SW 1271 (cell line): ENCODE measurements around the gene GNG7.
"Not testable (repeated sequence)": the region's sequence is repeated elsewhere in the genome, so short reads cannot be mapped to it uniquely, and the experiment has no call there.

ENCODE experiments used
- DNase-seq, 2 experiments: peaks; one replicate each; lab custom pipeline; 2025; lab: John Stamatoyannopoulos, UW

Gene GNG7

GRCh38 chr19:2575734-2576481, 126.6 kb downstream of the GNG7 start:
- DNase-seq: no peak

DNA sequence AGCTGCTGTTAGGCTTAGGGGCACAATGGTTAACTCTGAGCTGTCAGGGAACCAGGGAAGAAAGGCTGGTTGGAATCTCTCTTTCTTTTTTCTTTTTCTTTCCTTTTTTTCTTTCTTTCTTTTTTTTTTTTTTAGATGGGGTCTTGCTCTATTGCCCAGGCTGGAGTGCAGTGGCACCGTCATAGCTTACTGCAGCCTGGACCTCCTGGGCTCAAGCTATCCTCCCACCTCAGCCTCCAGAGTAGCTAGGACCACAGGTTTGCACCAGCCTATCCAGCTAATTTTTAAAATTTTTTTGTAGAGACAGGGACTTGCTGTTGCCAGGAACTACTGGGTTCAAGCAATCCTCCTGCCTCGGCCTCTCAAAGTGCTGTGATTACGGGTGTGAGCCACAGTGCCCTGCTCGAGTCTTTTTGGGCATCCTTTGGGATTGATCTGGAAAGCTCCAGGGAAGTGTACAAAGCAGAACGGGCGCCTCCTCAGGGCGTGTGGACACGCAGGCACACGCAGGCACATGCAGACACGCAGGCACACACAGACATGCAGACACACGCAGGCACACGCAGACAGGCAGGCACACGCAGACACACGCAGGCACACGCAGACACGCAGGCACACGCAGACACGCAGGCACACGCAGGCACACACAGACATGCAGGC, 127.4 kb downstream of the GNG7 start:
- no peak for DNase-seq

DNA sequence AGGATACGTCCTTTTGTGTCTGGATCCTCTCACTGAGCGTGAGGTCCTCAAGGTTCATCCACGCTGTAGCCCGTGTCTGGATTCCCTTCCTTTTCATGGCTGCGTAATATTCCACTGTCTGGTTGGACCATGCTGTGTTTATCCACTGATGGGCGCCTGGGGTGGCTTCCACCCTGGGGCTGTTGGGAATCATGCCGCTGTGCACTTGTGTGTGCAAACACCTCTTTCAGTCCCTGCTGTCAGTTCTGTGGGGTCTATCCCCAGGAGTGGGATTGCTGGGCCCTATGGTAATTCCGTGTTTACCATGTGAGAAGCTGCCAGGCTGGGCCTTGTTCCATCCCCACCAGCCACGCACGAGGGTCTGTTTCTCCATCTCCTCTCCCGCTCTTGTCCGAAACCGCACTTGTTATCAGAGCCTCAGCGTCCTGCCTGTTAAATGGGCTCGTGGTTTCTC, 128.0 kb downstream of the GNG7 start:
- no peak for DNase-seq

- no peak for DNase-seq
These were observed 128.6 kb downstream of the GNG7 start for GRCh38 chr19:2573916-2574315.

DNA sequence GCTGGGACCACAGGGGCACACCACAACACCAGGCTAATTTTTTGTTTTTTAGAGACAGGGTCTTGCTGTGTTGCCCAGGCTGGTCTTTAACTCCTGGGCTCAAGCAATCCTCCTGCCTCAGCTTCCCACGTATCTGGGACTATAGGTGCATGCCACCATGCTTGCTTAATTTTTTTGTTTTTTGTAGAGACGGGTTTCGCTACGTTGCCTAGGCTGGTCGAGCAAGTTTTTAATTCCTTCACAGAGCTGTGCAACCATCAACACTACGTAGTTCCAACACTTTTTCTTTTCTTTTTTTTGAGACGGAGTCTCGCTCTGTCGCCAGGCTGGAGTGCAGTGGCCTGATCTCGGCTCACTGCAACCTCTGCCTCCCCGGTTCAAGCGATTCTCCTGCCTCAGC, 130.3 kb downstream of the GNG7 start:
- not testable (repeated sequence) for DNase-seq

- no peak for DNase-seq
These were observed 132.7 kb downstream of the GNG7 start for GRCh38 chr19:2569596-2570465.

DNA sequence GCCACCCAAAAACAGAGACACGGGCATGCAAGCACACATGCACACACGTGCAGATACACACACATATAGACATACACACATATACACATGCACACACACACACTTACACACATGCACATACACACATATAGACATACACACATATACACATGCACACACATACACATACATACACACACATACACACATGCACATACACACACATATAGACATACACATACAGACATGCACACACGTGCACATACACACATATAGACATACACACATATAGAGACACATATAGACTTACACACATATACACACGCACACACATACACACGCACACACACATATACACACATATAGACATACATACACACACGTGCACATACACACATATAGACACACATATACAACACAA, 134.5 kb downstream of the GNG7 start:
- no peak for DNase-seq

- no peak for DNase-seq
These were observed 134.9 kb downstream of the GNG7 start for GRCh38 chr19:2567580-2567979.

DNA sequence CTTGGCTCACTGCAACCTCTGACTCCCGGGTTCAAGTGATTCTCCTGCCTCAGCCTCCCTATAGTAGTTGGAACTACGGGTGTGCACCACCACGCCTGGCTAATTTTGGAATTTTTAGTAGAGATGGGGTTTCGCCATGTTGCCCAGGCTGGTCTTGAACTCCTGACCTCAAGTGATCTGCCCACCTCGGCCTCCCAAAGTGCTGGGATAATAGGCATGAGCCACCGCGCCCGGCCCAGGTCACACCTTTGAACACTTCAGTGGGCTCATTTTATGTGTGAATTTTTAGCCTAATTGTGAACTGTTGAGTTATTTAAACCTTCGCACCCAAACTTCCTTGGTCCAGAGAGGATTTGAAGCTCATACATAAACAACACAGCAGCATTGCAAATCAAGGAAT, 138.9 kb downstream of the GNG7 start:
- DNase-seq: not testable (repeated sequence)

DNA sequence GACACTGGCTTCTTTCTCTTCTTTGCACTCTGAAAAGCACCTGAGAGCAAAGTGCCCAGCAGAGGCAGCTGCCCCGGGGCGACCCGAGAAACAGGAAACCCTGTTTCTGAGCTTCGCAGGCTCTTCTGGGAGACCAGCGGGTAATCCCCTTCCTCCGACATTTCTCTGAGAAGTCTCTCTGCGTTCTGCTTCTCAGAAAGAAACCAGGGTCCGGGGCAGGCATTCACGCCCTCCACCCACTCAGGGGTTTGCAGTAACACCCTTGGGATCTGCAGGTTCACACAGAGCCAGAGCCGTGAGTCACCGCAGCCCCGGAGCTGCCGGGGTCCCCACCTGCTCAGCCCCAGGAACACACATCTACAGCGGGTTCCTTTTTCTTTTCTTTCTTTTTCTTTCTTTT, 140.6 kb downstream of the GNG7 start:
- DNase-seq: no peak

- DNase-seq: no peak
These were observed 141.3 kb downstream of the GNG7 start for GRCh38 chr19:2561221-2561620.

GRCh38 chr19:2560369-2560768, 142.1 kb downstream of the GNG7 start:
- DNase-seq: no peak

GRCh38 chr19:2558543-2558942, 144.0 kb downstream of the GNG7 start:
- DNase-seq: no peak

GRCh38 chr19:2558131-2558530, 144.4 kb downstream of the GNG7 start:
- DNase-seq: not testable (repeated sequence)

DNA sequence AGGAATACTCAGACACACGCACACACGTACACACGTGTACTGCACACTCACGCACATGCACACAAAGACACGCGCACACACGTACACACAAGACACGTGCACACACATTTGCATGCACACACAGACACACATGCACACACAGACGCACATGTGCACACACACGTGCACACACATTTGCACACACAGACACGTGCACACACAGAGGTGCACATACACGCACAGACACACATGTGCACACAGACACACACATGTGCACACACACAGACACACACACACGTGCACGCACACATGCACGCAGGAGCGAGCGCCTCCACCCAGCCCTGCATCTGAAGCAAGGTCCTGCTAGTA, 145.4 kb downstream of the GNG7 start:
- DNase-seq: no peak

GRCh38 chr19:2556221-2557092, 146.0 kb downstream of the GNG7 start:
- DNase-seq: no peak

- DNase-seq: no peak
These were observed 146.9 kb downstream of the GNG7 start for GRCh38 chr19:2555422-2556220.

DNA sequence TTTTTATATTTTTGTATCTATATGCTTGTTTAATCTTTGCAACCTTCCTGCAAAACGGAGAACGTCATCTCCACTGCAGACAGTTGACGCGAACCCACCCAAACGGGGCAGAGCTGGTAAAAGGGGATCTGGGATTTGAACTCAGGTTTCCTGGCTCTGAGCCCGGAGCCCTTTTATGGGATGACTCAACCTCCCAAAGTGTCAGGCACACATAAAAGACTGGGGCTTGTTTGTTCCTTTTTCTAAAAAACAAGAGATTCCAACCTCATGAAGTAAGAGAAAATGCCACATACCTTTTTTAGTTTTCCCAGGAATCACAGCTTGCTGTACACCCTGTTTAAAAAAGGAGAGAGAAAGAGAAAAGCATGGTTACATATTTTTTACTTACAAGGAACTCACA, 147.6 kb downstream of the GNG7 start:
- DNase-seq: no peak

GRCh38 chr19:2553510-2553909, 149.0 kb downstream of the GNG7 start:
- no peak for DNase-seq

DNA sequence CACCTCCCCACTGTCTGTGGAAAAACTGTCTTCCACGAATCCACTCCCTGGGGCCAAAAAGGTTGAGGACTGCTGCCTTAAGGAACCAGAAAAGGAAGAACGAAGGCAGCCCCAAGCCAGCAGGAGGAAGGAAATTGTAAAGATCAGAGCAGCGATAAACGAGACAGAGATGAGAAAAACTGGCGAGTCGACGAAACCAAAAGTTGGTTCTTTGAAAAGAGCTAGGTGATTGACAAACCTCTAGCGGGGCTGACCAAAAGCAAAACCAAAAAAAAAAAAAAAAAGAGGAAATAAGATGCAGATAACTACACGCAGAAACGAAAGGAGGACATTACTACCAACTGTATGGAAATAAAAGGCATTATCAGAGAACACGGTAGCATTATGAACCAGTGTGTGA, 149.6 kb downstream of the GNG7 start:
- DNase-seq: no peak

- DNase-seq: no peak
These were observed 150.7 kb downstream of the GNG7 start for GRCh38 chr19:2551864-2552185.
